GM12892 (cell line): Measurements from ENCODE around the gene ECT2.

Experiments used
- POLR2A ChIP-seq: IDR thresholded peaks from 2 replicates; pipeline ENCODE4 v1.6.1; 2011; ENCODE audit warnings: low read depth, low read length, control low read depth
- POLR2AphosphoS5 ChIP-seq: IDR thresholded peaks from 2 replicates; pipeline ENCODE4 v1.6.1; 2011; ENCODE audit warnings: low read depth, low read length, control low read depth

GRCh38 chr3:172704001-172704400 lies 46.5 kb upstream of the ECT2 start:
- no peak for TF ChIP-seq POLR2A
- no peak for TF ChIP-seq POLR2AphosphoS5
